HG03354 (cell line): Measurements from ENCODE around the gene RNGTT.
"Not testable (repeated sequence)": the region's sequence is repeated elsewhere in the genome, so short reads cannot be mapped to it uniquely, and the experiment has no call there.

Experiments used
- ATAC-seq: cut with Tn5 transposase; IDR thresholded peaks from one replicate; pipeline ENCODE4 v1.9.1; 2021; ENCODE audit warnings: mild to moderate bottlenecking; ENCODE audit not compliant: unreplicated experiment, poor library complexity, severe bottlenecking

The RNGTT gene

GRCh38 chr6:88869263-88870020 lies 94.0 kb downstream of the RNGTT start:
- ATAC-seq: no peak

DNA sequence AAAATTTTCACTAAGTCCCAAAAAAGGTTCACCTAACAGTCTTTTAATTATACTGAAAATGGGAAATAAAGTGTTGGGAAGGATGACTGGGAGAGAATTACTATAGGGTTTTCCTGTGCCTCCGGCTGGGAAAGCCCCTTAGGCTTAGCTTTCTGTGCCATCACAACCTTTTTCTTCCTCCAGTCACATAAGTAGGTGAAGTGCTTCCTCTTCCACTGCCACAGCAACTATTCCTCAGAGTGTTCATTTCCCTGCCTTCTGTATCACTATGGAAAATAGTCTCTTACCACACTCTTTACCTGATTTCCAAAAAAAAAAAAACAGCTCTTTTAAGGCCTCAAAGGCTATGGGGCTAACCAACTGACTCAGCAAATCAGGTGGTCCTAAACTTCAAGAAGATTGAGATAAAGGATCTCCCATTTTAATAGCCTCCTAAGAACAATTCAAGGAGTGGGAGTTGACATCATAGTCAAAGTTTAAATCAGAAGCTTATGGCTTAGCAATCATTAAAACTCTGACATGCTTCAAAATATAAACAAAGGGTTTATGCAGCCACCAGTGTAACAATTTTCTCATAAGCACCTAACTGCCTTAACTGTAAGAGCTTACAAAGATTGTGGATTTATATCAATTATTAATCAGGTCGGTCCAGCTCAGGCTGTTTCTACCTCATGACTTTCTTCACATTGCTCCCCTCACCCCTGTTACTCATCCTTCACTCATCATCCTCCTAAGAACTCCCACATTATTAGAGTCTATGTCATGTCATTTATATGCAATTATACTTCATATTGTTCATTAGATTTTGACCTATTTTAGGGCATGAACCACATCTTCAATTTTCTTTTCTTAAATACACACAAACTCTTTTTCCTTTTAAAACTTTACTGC lies 95.3 kb downstream of the RNGTT start:
- ATAC-seq: no peak

DNA sequence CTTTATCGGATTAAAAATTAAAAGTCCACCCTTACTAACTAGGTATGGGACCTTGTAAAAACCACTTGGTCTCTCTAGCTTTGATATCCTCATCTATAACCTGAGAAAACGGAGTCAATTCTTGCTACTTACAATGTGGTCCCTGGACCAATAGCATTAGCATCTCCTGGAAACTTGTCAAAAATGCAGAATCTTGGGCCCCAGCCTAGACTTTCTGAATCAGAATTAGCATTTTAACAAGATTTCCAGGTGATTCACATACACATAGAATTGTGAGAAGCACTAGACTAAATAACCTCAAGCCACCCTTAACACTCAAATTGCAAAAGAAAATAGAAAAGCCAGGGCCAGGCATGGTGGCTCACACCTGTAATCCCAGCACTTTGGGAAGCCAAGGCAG lies 96.6 kb downstream of the RNGTT start:
- ATAC-seq: no peak

DNA sequence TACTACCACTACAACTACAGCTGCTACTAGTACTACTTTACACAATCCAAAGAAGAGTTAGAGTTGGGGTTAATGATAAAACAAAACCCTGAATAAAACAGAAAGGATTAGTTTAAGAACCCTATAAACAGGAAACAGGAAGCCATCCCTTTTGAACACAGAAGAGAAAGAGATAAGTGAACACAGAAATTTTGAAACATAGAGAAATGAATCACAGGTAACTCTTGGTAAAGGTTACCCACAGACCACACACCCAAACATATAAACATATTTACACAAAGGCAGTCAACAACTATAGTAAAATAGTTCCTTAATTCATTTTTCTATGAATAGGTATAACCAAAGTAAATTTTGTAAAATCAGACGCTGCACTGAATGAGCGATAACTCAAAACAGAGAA lies 98.1 kb downstream of the RNGTT start:
- ATAC-seq: no peak

DNA sequence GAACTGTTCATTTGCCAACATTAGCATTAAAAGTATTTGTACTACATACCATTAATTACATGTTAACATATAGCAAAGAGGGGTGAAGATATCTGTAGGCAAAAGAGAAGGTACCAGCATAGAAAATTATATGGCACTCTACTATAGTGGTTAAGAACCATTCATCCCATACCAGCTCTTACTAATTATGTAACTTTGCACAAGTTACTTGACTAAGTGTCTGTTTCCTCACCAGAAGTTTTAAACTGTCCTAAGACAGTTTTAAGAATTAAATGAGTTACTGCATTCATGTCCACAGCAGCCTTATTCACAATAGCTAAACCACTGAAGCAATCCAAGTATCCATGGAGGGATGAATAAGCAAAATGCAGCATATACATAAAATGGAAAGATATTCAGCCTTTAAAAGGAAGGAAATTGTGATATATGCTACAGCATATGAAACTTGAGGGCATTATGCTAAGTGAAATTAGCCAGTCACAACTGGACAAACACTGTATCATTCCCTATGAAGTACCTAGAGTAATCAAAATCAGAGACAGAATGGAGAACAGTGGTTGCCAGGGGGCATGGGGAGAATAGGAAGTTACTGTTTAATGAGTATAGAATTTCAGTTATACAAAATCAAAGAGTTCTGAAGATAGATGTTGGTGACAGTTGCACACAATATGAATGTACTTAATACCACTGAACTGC lies 98.9 kb downstream of the RNGTT start:
- no peak for ATAC-seq

DNA sequence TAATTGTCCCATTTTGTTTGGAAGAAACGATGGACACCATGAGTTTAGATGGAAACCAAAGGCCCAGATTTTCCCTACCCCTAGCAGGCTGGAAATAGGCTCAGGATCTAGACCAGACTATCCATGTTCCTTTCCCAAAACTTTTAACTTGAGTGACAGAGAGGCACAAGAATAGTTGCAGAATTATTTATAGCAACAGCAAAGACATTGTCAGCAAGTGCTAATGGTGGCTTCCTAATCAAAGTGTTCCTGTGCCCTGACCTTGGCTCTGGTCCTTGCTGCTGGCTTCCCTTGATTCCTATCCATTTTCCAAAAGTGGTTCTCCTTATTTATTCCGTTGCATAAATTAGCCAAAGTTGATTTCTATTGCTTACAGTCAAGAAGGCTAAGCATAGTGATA lies 103.1 kb downstream of the RNGTT start:
- no peak for ATAC-seq

DNA sequence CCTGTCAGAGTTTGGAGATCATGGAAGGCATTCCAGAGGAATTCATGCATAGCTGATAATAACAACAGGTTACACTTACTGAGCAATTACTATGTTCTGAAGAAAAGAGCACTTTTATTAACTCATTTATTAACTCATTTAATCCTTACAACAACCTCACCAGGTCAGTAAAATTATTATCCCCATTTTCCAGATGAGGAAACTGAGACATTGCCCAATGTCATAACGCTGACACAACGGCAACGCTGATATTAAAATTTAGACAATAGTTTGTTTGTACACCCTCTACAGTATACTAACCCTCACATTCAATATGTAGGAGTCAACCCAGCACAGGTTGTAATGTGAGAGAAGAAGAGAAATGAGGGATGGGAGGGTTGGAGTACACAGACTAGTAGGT lies 105.0 kb downstream of the RNGTT start:
- ATAC-seq: no peak

- ATAC-seq: no peak
These were observed 106.9 kb downstream of the RNGTT start for GRCh38 chr6:88856566-88856965.

DNA sequence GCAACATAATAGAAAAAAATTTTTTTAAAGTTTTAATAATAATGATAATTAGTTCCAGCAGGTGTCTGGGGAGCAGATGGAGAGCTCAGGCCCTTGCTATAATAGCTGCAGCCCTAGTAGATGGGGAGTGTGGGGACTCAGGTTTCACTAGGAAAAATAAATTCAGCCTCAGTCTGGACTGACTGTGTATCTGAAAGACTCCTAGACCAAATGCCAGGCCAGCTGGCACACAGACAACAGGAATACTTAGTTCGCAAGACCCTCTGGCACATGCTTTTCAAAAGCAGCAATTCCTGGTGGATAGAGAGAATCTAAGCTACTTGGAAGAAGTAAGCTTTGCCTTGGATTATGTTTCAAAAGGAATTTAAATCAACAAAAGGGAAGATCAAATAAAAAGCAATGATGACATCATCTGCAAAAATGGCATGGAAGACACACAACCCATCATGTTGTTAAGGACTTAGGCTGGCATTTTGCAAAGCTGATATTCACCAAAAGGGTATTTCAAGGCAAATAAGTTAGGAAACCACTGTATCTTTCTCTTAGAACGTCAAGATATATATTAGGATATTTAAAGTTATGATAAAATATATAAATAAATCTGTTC lies 107.8 kb downstream of the RNGTT start:
- no peak for ATAC-seq

GRCh38 chr6:88852775-88853174 lies 110.6 kb downstream of the RNGTT start:
- no peak for ATAC-seq

DNA sequence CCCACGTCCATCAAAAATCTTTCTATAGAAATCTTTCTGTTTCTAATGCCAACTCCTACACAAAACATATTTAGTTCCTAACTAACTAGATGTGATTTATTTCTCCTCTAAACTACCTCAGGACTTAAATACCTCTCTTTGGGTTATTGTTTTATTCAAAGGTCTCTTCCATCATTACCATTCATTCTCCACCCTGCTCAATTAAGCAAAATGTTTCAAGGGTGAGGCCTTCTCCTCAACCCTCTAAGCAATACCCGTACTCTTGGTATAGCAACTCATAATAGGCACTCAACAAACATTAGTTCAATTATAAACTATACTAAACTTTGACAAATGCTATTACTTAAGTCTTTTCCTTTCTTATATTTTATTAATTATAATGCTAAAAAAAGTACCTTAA lies 111.4 kb downstream of the RNGTT start:
- ATAC-seq: no peak

DNA sequence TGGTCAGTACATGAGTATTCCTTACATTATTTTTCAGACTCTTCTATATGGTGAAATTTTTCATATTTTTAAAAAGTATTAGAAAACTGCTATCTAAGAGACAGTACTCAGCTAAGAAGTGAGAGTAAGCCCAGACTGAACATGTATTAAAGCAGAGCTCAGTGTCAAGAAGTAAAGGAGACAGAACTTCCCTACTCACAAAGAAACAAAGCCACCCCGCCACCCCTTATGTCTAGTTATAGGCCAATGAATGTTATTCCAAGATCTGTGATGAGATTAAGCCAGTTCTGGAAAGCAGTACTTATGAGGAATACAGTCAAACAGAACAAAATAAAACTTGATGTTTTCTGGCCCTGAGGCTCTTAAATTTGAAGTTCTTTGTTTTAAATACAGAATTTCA lies 114.5 kb downstream of the RNGTT start:
- no peak for ATAC-seq

- no peak for ATAC-seq
These were observed 120.4 kb downstream of the RNGTT start for GRCh38 chr6:88843040-88843439.

DNA sequence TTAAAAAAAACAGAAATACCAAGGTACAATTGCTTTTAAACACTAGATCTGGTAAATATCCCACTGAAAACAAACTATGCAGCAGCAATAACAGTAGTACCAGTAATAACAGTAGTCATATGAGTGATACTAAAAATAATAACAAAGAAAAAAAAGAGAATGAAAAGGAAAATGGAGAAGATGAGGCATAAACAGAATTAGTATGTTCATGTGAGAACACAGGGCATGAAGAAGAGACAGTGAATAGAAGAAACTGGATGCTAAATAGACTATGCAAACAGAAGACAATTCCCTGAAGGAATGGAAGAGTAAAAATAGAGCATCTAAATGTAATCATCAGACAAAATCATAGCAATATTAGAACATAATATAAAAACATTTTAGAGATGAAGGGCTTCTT lies 121.1 kb downstream of the RNGTT start:
- no peak for ATAC-seq

DNA sequence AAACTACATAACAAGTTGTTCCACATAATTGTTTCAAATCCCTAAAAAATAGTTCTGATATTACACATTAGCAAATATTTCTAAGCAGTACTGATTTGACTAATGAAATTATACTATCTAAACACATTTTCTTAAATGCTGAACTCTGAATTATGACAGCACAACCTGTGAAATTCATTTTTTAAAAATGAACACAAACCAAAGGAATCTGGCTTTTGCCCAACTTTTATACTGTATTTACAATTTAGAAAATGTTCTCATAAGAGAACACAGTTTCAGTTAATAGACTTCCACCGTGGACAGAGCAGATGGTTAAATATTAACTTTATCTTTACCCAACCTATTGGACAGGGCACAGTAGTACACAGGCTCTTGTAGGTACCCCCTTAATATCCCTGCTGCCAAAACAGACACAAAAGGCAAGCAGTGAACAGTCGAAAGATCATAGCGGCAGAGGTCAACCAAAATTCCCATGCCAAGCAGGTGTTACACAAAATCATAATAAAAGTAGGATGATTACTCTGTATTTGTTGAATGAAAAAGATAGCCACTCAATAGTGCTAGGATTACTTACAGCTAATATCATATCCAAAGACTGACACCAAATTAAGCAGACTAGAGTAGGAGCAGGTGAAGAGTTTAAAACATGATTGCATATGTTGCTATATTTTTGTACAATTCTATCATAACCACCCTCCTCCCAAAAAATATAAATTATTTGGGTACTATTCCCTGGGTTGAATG lies 122.5 kb downstream of the RNGTT start:
- ATAC-seq: no peak

DNA sequence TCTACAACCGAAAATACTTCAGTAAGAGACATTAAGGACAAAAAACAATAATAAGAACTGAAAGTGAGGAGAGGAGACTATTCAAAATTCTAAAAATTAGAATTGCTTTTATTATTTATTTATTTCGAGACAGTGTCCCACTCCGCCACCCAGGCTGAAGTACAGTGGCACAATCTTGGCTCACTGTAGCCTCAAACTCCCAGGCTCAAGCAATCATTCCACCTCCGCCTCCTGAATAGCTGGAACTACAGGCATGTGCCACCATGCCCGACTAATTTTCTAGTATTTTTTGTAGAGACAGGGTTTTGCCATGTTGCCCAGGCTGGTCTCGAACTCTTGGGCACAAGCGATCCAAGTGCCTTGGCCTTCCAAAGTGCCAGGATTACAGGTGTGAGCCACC lies 123.1 kb downstream of the RNGTT start:
- ATAC-seq: no peak

- no peak for ATAC-seq
These were observed 124.1 kb downstream of the RNGTT start for GRCh38 chr6:88839280-88839679.

GRCh38 chr6:88835210-88835609 lies 128.2 kb downstream of the RNGTT start:
- ATAC-seq: no peak

DNA sequence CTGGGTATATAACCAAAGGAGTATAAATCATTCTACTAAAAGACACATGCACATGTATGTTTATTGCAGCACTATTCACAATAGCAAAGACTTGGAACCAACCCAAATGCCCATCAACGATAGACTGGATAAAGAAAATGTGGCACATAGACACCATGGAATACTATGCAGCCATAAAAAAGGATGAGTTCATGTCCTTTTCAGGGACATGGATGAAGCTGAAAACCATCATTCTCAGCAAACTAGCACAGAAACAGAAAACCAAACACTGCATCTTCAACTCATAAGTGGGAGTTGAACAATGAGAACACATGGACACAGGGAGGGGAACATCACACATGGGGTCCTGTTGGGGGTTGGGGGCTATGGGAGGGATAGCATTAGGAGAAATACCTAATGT lies 130.3 kb downstream of the RNGTT start:
- ATAC-seq: not testable (repeated sequence)
